Measurements from ENCODE around the gene MMAB. TPM values are rescaled to one million over a fixed set of nuclear protein-coding genes. Genes with fewer than 3 reads are reported as not detected.
"Not testable (repeated sequence)": the region's sequence is repeated elsewhere in the genome, so short reads cannot be mapped to it uniquely, and the experiment has no call there.

MMAB gene
- total RNA-seq, 4 donors from 2014 or later, result 45.2 to 59.5 (median 52.3) TPM

DNA sequence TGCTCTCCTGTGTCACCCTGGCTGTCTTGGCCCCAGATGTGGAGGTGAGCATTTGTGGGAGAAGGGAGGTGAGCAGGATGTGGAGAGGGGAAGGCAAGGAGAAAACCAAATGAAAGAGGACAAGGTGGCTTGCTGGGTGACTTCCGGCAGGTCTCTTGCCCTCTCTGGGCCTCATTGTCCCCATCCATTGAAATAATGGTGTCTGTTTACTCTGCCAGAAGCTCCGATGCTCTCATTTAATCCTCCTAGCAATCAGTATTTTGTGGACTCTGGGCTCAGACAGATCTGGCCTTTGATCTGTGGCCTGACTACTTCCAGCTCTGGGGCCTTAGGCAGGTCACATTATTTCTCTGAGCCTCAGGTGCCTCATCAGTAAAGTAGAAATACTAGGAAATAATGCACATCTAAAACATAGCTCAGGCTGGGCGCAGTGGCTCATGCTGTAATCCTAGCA is 30.9 kb upstream of the MMAB start:
- Histone ChIP-seq H3K36me3 (no peaks in the 10 kb centered on the region), H3K9me3 (no peaks in the 10 kb centered on the region), H3K4me3 (no peak overlapping the region), H3K27me3 (peaks cover 0 to 73% (median 0%) of the 10 kb centered on the region in 4 donors), H3K4me1 (peaks cover 0 to 13% (median 5%) of the 10 kb centered on the region in 3 donors), H3K27ac (no peak overlapping the region)
- TF ChIP-seq, protein P1, sequence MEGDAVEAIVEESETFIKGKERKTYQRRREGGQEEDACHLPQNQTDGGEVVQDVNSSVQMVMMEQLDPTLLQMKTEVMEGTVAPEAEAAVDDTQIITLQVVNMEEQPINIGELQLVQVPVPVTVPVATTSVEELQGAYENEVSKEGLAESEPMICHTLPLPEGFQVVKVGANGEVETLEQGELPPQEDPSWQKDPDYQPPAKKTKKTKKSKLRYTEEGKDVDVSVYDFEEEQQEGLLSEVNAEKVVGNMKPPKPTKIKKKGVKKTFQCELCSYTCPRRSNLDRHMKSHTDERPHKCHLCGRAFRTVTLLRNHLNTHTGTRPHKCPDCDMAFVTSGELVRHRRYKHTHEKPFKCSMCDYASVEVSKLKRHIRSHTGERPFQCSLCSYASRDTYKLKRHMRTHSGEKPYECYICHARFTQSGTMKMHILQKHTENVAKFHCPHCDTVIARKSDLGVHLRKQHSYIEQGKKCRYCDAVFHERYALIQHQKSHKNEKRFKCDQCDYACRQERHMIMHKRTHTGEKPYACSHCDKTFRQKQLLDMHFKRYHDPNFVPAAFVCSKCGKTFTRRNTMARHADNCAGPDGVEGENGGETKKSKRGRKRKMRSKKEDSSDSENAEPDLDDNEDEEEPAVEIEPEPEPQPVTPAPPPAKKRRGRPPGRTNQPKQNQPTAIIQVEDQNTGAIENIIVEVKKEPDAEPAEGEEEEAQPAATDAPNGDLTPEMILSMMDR (IDR thresholded peaks at IDR 0.05), result no peak
- no peak for TF ChIP-seq POLR2A (IDR thresholded peaks at IDR 0.05)
- WGBS, 2 donors, result 87 to 92% methylated on average over 3 of the region's 3 CpGs
- intact Hi-C loops (cut with DNase I), result no loop called here
- DNase-seq, result no peak

DNA sequence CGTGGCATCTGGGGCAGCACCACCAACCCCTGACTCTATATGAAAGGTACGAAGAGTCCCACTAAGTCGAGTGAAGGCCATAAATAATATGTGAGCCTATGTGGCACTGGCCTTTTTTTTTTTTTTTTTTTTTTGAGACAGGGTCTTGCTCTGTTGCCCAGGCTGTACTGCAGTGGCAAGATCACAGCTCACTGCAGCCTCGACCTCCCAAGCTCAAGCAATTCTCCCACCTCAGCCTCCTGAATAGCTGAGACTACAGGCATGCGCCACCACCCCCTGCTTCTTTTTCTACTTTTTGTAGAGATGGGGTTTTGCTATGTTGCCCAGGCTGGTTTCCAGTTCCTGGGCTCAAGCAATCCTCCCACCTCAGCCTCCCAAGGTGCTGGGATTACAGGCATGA is 28.8 kb upstream of the MMAB start:
- Histone ChIP-seq H3K4me1 (peaks cover 7 to 22% (median 12%) of the 10 kb centered on the region in 3 donors), H3K27me3 (peaks cover 0 to 53% (median 0%) of the 10 kb centered on the region in 4 donors)
- H3K36me3 ChIP-seq; H3K27ac ChIP-seq; intact Hi-C loops (cut with DNase I); DNase-seq; H3K4me3 ChIP-seq; H3K9me3 ChIP-seq: not testable (repeated sequence)
- WGBS, 2 donors, result 75 to 82% methylated on average over 4 to 5 of the region's 5 CpGs

DNA sequence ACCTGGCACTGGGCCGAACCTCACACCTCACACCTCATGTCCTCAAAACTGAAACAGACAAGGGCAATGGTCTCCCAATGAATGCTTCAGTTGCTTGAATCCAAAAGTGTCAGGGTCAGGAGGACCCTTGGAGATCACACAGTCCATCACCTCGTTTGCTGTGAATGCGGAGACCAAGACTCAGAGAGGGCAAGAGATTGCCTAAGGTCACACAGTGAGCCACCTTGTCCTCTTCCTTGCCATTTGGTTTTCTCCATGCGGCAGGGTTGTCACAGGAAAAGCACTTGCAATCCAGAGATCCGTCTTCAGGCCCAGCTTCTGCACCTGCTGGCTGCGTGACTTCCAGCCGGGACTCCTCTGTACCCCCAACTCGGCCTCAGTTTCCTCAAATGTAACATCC is 28.3 kb upstream of the MMAB start:
- intact Hi-C loops (cut with DNase I), result no loop called here
- no peak overlapping the region for H3K4me3 ChIP-seq
- H3K36me3 ChIP-seq, result peaks cover 0 to 8% (median under 1%) of the 10 kb centered on the region in 3 donors
- peaks cover 0 to 47% (median 0%) of the 10 kb centered on the region in 4 donors for H3K27me3 ChIP-seq
- no peak for TF ChIP-seq POLR2A (IDR thresholded peaks at IDR 0.05)
- TF ChIP-seq, protein P1 (IDR thresholded peaks at IDR 0.05), result no peak
- H3K4me1 ChIP-seq, result peaks cover 7 to 17% (median 12%) of the 10 kb centered on the region in 3 donors
- WGBS, 2 donors, result 81 to 91% methylated on average over 5 to 8 of the region's 8 CpGs
- no peak for DNase-seq
- H3K9me3 ChIP-seq, result no peaks in the 10 kb centered on the region
- no peak overlapping the region for H3K27ac ChIP-seq

- Histone ChIP-seq H3K9me3 (no peaks in the 10 kb centered on the region), H3K27me3 (peaks cover 0 to 41% (median 0%) of the 10 kb centered on the region in 4 donors), H3K4me3 (no peak overlapping the region), H3K27ac (no peak overlapping the region), H3K4me1 (peaks cover 7 to 11% (median 7%) of the 10 kb centered on the region in 3 donors), H3K36me3 (peaks cover 0 to 14% (median 4%) of the 10 kb centered on the region in 3 donors)
- TF ChIP-seq, protein P1 (IDR thresholded peaks at IDR 0.05), result no peak
- no peak for TF ChIP-seq POLR2A (IDR thresholded peaks at IDR 0.05)
- intact Hi-C loops (cut with DNase I), result no loop called here
- no peak for DNase-seq
- 91 to 92% methylated on average over 6 to 7 of the region's 8 CpGs for WGBS, 2 donors
Observed at GRCh38 chr12:109600995-109601394, 27.7 kb upstream of the MMAB start.

DNA sequence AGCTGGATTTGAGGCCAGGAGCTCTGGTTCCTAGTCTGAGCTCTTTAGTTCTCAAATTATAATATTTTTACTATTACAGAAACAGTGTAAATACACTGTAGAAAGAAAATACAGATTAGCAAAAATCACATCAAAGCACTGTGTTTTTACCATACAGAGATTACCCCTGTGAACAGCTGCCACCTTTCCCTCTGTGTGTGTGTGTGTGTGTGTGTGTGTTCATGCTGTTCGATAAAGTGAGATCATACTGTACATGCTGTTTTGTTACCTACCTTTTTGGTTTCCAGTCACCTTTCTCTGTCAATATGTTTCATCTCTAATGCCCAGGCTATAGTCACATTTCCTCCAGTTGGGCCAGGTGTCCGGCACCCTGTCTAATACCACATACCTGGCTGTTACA is 27.2 kb upstream of the MMAB start:
- Histone ChIP-seq H3K4me1 (peaks cover 7 to 11% (median 7%) of the 10 kb centered on the region in 3 donors), H3K36me3 (peaks cover 0 to 19% (median 4%) of the 10 kb centered on the region in 3 donors), H3K4me3 (no peak overlapping the region), H3K27ac (no peak overlapping the region), H3K9me3 (no peaks in the 10 kb centered on the region), H3K27me3 (peaks cover 0 to 36% (median 0%) of the 10 kb centered on the region in 4 donors)
- no peak for TF ChIP-seq POLR2A (IDR thresholded peaks at IDR 0.05)
- TF ChIP-seq, protein P1 (IDR thresholded peaks at IDR 0.05), result no peak
- WGBS, 2 donors, result 85 to 91% methylated on average over 2 of the region's 2 CpGs
- intact Hi-C loops (cut with DNase I), result no loop called here
- no peak for DNase-seq
